HEK293 (cell line): ENCODE results near the gene MAP3K12.

Experiments
- GFI1B ChIP-seq: fragments of 450-650 bp; formaldehyde crosslinking; IDR thresholded peaks from 2 replicates; pipeline ENCODE4 v1.5.1; 2016; ENCODE audit warnings: missing biosample characterization, missing genetic modification characterization
- HOXA7 ChIP-seq: sonication (generic); formaldehyde crosslinking; IDR thresholded peaks from 2 replicates; pipeline ENCODE4 v1.8.1; 2022; ENCODE audit warnings: missing genetic modification reagents, borderline replicate concordance
- KLF16 ChIP-seq: fragments of 450-650 bp; formaldehyde crosslinking; IDR thresholded peaks from 2 replicates; pipeline ENCODE4 v1.5.1; 2017; ENCODE audit warnings: missing biosample characterization, missing genetic modification characterization
- KLF9 ChIP-seq: fragments of 450-650 bp; formaldehyde crosslinking; IDR thresholded peaks from 2 replicates; pipeline ENCODE4 v1.5.1; 2016; ENCODE audit warnings: missing biosample characterization, missing genetic modification characterization, low read depth
- MYNN ChIP-seq: fragments of 450-650 bp; formaldehyde crosslinking; IDR thresholded peaks from 2 replicates; pipeline ENCODE4 v1.5.1; 2016; ENCODE audit warnings: missing biosample characterization, missing genetic modification characterization, borderline replicate concordance
- OSR2 ChIP-seq: fragments of 450-650 bp; formaldehyde crosslinking; IDR thresholded peaks from 2 replicates; pipeline ENCODE4 v1.5.1; 2016; ENCODE audit warnings: missing biosample characterization, missing genetic modification characterization
- PATZ1 ChIP-seq: fragments of 450-650 bp; formaldehyde crosslinking; IDR thresholded peaks from 2 replicates; pipeline ENCODE4 v1.5.1; 2016; ENCODE audit warnings: missing biosample characterization, missing genetic modification characterization
- PBX3 ChIP-seq: sonication (generic); formaldehyde crosslinking; IDR thresholded peaks from 2 replicates; pipeline ENCODE4 v1.8.1; 2022; ENCODE audit warnings: mild to moderate bottlenecking, moderate library complexity, missing genetic modification reagents
- REST ChIP-seq: fragments of 450-650 bp; formaldehyde crosslinking; IDR thresholded peaks from 2 replicates; pipeline ENCODE4 v1.5.1; 2016; ENCODE audit warnings: missing biosample characterization, missing genetic modification characterization
- SP7 ChIP-seq: fragments of 450-650 bp; formaldehyde crosslinking; IDR thresholded peaks from 2 replicates; pipeline ENCODE4 v1.5.1; 2016; ENCODE audit warnings: missing biosample characterization, missing genetic modification characterization
- ZNF10 ChIP-seq: fragments of 450-650 bp; formaldehyde crosslinking; IDR thresholded peaks from 2 replicates; pipeline ENCODE4 v1.5.1; 2017; ENCODE audit warnings: missing biosample characterization, missing genetic modification characterization
- ZNF132 ChIP-seq: fragments of 450-650 bp; formaldehyde crosslinking; IDR thresholded peaks from 2 replicates; pipeline ENCODE4 v1.5.1; 2017; ENCODE audit warnings: missing biosample characterization, missing genetic modification characterization, borderline replicate concordance
- ZNF184 ChIP-seq: fragments of 450-650 bp; IDR thresholded peaks from 2 replicates; pipeline ENCODE4 v1.5.1; 2018; ENCODE audit warnings: missing biosample characterization, mild to moderate bottlenecking, missing genetic modification characterization
- ZNF19 ChIP-seq: fragments of 450-650 bp; formaldehyde crosslinking; IDR thresholded peaks from 2 replicates; pipeline ENCODE4; 2016; ENCODE audit warnings: missing biosample characterization, missing genetic modification characterization, low read depth
- ZNF24 ChIP-seq: fragments of 450-650 bp; formaldehyde crosslinking; IDR thresholded peaks from 2 replicates; pipeline ENCODE4 v1.5.1; 2016; ENCODE audit warnings: missing biosample characterization, missing genetic modification characterization
- ZNF248 ChIP-seq: fragments of 450-650 bp; formaldehyde crosslinking; IDR thresholded peaks from 2 replicates; pipeline ENCODE4 v1.5.1; 2017; ENCODE audit warnings: missing biosample characterization, missing genetic modification characterization
- ZNF274 ChIP-seq, 2 experiments: fragments of 200-500 bp in 1 of 2; fragments of 450-650 bp in 1 of 2; sonication (Bioruptor generic) in 1 of 2; formaldehyde crosslinking in 1 of 2; IDR thresholded peaks; 2 replicates each; pipeline versions ENCODE4 v1.5.1 to v1.6.1; 2014 to 2016; ENCODE audit warnings: borderline replicate concordance in 1 of 2, inconsistent platforms in 1 of 2, low read length in 1 of 2, missing biosample characterization in 1 of 2, missing genetic modification characterization in 1 of 2
- ZNF311 ChIP-seq: fragments of 450-650 bp; formaldehyde crosslinking; IDR thresholded peaks from 2 replicates; pipeline ENCODE4 v1.5.1; 2017; ENCODE audit warnings: missing biosample characterization, missing genetic modification characterization, borderline replicate concordance
- ZNF366 ChIP-seq: fragments of 450-650 bp; formaldehyde crosslinking; conservative IDR thresholded peaks from 2 replicates; pipeline ENCODE4 v1.5.1; 2016; ENCODE audit warnings: missing biosample characterization, missing genetic modification characterization
- ZNF398 ChIP-seq: fragments of 450-650 bp; formaldehyde crosslinking; IDR thresholded peaks from 2 replicates; pipeline ENCODE4 v1.5.1; 2017; ENCODE audit warnings: missing biosample characterization, missing genetic modification characterization
- ZNF416 ChIP-seq: fragments of 450-650 bp; formaldehyde crosslinking; IDR thresholded peaks from 2 replicates; pipeline ENCODE4 v1.5.1; 2016; ENCODE audit warnings: missing biosample characterization, missing genetic modification characterization
- ZNF488 ChIP-seq: fragments of 450-650 bp; formaldehyde crosslinking; IDR thresholded peaks from 2 replicates; pipeline ENCODE4 v1.5.1; 2016; ENCODE audit warnings: missing biosample characterization, missing genetic modification characterization
- ZNF521 ChIP-seq: fragments of 450-650 bp; formaldehyde crosslinking; IDR thresholded peaks from 2 replicates; pipeline ENCODE4 v1.5.1; 2017; ENCODE audit warnings: missing biosample characterization, mild to moderate bottlenecking, missing genetic modification characterization
- ZNF529 ChIP-seq: fragments of 450-650 bp; formaldehyde crosslinking; IDR thresholded peaks from 2 replicates; pipeline ENCODE4 v1.5.1; 2017; ENCODE audit warnings: missing genetic modification characterization, missing biosample characterization; ENCODE audit not compliant: insufficient replicate concordance
- ZNF548 ChIP-seq: fragments of 450-650 bp; formaldehyde crosslinking; IDR thresholded peaks from 2 replicates; pipeline ENCODE4 v1.5.1; 2016; ENCODE audit warnings: missing biosample characterization, missing genetic modification characterization
- ZNF600 ChIP-seq: fragments of 450-650 bp; formaldehyde crosslinking; IDR thresholded peaks from 2 replicates; pipeline ENCODE4 v1.5.1; 2016; ENCODE audit warnings: missing biosample characterization, missing genetic modification characterization
- ZNF623 ChIP-seq: fragments of 450-650 bp; formaldehyde crosslinking; IDR thresholded peaks from 2 replicates; pipeline ENCODE4 v1.5.1; 2016; ENCODE audit warnings: missing biosample characterization, missing genetic modification characterization
- ZNF629 ChIP-seq: fragments of 450-650 bp; formaldehyde crosslinking; IDR thresholded peaks from 2 replicates; pipeline ENCODE4 v1.5.1; 2017; ENCODE audit warnings: missing biosample characterization, missing genetic modification characterization
- ZSCAN23 ChIP-seq: fragments of 450-650 bp; formaldehyde crosslinking; IDR thresholded peaks from 2 replicates; pipeline ENCODE4 v1.5.1; 2016; ENCODE audit warnings: missing biosample characterization, missing genetic modification characterization
- ZXDB ChIP-seq: fragments of 450-650 bp; formaldehyde crosslinking; IDR thresholded peaks from 2 replicates; pipeline ENCODE4 v1.5.1; 2016; ENCODE audit warnings: missing biosample characterization, missing genetic modification characterization

MAP3K12 gene

GRCh38 chr12:53452159-53453077 lies 46.8 kb downstream of the MAP3K12 start (continued):
- no peak for TF ChIP-seq ZNF274 (IDR thresholded peaks at IDR 0.05; ENCODE audit: low read length)
- TF ChIP-seq ZNF274 (tag by site-specific recombination; IDR thresholded peaks at IDR 0.05; ENCODE audit: borderline replicate concordance) = no peak
- 0 out of 2 replicates have a peak, but pooled peaks have one; percentile 49 for TF ChIP-seq REST (tag by site-specific recombination)
- TF ChIP-seq ZNF548 (tag by site-specific recombination) = no peak
- TF ChIP-seq ZNF600 = 0 out of 2 replicates have a peak, but pooled peaks have one; percentile 47
- peak; percentile 88 for TF ChIP-seq PATZ1 (tag by site-specific recombination)
- TF ChIP-seq ZXDB = peak; percentile 68
- no peak for TF ChIP-seq ZNF488 (tag by site-specific recombination)
- no peak for TF ChIP-seq ZNF529 (tag by site-specific recombination)
- no peak; the same call in none of the 2 replicates for TF ChIP-seq SP7 (tag by site-specific recombination)
- no peak for TF ChIP-seq MYNN (tag by site-specific recombination)
- no peak for TF ChIP-seq ZNF629
- no peak for TF ChIP-seq ZNF623
- no peak for TF ChIP-seq ZNF10 (tag by site-specific recombination)
- TF ChIP-seq ZNF416 (tag by site-specific recombination) = no peak
- TF ChIP-seq KLF16 = peak; percentile 98
- TF ChIP-seq ZSCAN23 = no peak
- TF ChIP-seq ZNF248 (tag by site-specific recombination) = no peak
- TF ChIP-seq ZNF19 (tag by site-specific recombination) = no peak
- no peak for TF ChIP-seq PBX3
- no peak for TF ChIP-seq ZNF132 (tag by site-specific recombination)
- peak; percentile 23 for TF ChIP-seq OSR2 (tag by site-specific recombination)
- TF ChIP-seq ZNF311 (tag by site-specific recombination) = no peak
- TF ChIP-seq ZNF24 (tag by site-specific recombination) = peak; percentile 32; the same call in 1 of the 2 replicates
- TF ChIP-seq ZNF184 (tag by site-specific recombination) = peak; percentile 39; the same call in 1 of the 2 replicates
- TF ChIP-seq KLF9 (tag by site-specific recombination) = peak; percentile 58
- TF ChIP-seq HOXA7 = no peak
- TF ChIP-seq GFI1B (tag by site-specific recombination) = 0 out of 2 replicates have a peak, but pooled peaks have one; percentile 7
- TF ChIP-seq ZNF398 = peak; percentile 96
- no peak for TF ChIP-seq ZNF366
- TF ChIP-seq ZNF521 (tag by site-specific recombination) = no peak
